GM15510 (cell line): Measurements from ENCODE around the gene TICAM1.

Source experiments
- POLR2A ChIP-seq: IDR thresholded peaks from 3 replicates; pipeline ENCODE4 v1.6.1; 2011; ENCODE audit warnings: borderline replicate concordance; ENCODE audit not compliant: insufficient read length; ENCODE audit errors: extremely low read depth

The TICAM1 gene

DNA sequence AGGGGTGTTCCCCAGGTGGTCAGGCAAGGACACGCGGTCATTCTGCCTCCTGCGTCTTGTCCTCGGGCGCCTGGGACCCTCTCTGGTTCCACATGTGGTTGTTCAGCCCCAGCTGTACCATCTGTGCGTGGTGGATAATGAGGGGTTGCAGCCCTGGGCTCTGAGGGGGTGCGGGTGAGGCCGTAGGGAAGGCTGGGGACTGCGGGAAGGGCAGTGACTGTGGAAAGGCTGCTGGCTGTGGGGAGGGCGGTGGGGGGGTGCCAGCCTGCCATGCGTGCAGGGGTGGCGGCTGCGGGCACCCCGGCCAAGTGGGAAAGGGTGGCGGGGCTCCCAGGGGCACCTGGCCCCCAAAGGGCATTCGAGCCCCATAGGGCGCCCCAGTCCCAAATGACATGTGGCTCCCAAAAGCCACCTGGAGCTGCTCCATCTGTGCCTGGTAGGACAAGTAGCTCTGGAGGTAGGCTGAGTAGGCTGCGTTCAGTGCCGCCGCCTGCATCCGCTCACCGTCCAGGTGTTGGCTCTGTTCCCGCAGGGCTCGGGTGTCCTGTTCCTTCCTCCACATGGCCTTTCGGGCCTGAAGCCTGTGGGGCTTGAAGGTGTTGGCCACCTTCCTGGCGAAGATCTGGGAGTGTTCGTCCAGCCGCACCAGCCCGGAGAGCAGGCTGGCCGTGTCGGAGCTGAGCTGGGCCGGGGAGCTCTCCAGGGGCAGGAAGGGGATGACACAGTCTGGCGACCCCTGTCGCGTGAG, 15.1 kb downstream of the TICAM1 start:
- TF ChIP-seq POLR2A = no peak

GRCh38 chr19:4815426-4816201, 15.9 kb downstream of the TICAM1 start:
- TF ChIP-seq POLR2A = no peak

DNA sequence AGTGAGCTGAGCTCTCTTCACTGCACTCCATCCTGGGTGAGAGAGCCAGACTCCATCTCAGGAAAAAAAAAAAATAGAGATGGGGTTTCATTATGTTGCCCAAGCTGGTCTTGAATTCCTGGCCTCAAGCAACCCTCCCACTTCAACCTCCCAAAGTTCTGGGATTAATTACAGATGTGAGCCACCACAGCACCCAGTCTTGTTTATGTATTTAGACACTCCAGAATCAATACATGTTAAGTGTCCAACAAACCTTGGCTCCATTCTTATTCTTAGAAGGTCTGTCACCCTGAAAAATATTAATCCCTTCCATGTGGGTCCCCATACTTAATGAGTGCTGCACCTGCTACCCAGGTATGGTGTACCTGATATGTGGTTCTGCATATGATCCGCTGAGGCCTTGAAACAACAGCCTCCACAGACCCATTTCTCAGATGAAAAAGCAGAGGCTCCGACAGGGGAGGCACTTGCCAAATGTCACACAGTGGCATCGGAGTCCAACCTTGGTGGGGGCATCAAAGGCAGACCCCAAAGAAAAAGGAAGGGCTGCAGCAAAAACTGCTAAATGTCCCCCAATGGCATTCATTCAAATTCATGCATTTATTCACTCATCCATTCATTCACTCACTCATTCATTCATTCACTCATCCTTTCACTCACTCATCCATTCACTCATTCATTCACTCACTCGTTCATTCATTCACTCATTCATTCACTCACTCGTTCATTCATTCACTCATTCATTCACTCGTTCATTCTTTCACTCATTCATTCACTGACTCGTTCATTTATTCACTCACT, 16.7 kb downstream of the TICAM1 start:
- TF ChIP-seq POLR2A = no peak

DNA sequence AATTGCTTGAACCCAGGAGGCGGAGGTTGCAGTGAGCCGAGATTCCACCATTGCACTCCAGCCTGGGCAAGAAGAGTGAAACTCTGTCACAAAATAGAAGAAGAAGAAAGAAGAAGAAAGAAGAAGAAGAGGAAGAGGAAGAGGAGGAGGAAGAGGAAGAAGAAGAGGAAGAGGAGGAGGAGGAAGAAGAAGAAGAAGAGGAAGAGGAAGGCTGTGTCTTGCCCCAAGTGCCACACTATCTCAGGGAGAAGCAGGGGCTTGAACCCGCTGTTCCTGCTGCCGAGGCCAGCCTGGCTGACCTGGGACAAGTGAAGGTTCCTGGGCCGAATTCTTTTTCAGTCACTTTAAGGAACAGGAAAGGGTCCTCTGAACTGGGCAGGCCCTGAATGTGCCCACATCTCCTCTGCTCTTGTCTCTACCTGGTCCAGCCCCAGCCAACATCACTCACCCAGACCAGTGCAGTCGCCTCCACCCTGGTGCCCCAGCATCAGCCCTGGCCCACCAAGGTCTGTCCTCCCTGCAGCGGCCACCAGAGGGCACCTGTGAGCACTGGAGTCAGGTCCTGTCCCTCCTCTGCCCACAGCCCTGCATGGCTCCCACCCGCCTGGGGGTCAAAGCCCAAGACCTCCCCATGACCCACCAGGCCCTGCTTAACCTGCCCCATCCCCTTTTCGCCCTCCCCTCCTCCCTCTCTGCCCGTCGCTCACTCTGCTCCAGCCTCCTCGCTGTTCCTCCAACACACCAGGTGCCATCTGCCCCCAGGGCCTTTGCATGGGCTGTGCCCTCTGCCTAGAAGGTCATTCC, 20.0 kb downstream of the TICAM1 start:
- TF ChIP-seq POLR2A = no peak

- no peak for TF ChIP-seq POLR2A
Observed at GRCh38 chr19:4807188-4807587, 24.3 kb downstream of the TICAM1 start.

DNA sequence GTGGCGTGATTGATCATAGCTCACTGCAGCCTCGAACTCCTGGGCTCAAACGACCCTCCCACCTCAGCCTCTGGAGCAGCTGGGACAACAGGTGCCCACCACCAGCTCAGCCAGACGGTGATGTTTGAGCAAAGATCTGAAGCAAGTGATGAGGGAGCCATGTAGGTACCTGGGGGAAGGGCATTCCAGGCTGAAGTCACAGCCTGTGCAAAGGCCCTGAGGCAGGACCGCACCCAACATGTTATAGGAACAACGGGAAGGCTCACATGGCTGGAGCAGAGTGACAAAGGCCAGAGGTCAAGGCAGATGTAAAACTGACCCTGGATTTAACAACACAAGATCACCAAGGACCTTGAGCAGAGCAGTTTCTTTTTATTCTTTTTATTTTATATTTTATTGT, 25.1 kb downstream of the TICAM1 start:
- no peak for TF ChIP-seq POLR2A

- no peak for TF ChIP-seq POLR2A
Observed at GRCh38 chr19:4803736-4804695, 27.5 kb downstream of the TICAM1 start.

GRCh38 chr19:4802711-4803110, 28.8 kb downstream of the TICAM1 start:
- TF ChIP-seq POLR2A = no peak

- no peak for TF ChIP-seq POLR2A
Observed at GRCh38 chr19:4801085-4801619, 30.4 kb downstream of the TICAM1 start.

DNA sequence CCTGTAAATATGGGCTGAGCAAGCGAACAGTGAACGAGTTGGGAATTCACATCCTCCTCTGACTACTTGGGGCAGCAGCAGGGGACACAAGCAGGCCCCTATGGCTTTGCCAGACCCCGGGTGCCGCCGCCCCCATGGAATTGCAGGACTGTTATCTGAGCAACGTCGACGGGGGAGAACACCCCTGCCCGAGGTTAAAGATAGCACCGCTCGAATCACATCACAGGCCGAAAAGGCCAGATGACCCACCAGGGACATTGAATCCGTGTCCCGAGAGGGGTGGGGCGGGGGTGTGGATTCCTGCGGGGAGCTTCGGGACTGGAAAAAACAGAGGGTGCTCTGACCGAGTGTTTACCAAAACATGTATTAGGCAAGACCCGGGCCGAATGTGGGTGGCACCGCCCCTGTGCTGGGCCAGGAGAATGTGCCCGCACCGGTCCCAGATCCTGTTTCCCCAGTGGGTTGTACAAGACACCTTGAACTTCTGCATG, 30.9 kb downstream of the TICAM1 start:
- TF ChIP-seq POLR2A = no peak

- no peak for TF ChIP-seq POLR2A
Observed at GRCh38 chr19:4795400-4795799, 36.1 kb downstream of the TICAM1 start.

DNA sequence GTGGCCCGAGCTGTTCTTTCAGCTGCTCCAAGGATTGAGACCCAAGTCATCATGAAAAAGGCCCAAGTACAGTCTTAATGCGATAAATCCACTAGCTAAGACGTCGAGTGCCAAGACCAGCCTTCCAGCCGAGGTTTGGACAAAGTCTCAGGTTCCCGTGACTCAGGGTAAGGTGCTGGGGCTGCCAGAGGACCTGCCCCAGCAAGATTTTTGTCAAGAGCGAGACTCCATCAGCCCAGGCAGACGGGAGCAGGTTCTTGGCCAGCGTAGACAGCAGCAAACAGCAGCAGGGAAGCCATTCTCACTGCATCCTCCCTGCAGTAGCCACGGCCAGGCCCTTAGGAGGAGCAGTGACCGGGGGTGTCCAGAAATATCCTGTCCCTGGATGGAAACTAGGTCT, 36.5 kb downstream of the TICAM1 start:
- TF ChIP-seq POLR2A = no peak
